HG03442 (cell line): Measurements from ENCODE around the gene LIMS2.

Source experiments
- ATAC-seq: cut with Tn5 transposase; IDR thresholded peaks from one replicate; pipeline ENCODE4 v1.9.1; 2021; ENCODE audit warnings: mild to moderate bottlenecking, moderate library complexity; ENCODE audit not compliant: unreplicated experiment

LIMS2 gene, protein sequence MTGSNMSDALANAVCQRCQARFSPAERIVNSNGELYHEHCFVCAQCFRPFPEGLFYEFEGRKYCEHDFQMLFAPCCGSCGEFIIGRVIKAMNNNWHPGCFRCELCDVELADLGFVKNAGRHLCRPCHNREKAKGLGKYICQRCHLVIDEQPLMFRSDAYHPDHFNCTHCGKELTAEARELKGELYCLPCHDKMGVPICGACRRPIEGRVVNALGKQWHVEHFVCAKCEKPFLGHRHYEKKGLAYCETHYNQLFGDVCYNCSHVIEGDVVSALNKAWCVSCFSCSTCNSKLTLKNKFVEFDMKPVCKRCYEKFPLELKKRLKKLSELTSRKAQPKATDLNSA

DNA sequence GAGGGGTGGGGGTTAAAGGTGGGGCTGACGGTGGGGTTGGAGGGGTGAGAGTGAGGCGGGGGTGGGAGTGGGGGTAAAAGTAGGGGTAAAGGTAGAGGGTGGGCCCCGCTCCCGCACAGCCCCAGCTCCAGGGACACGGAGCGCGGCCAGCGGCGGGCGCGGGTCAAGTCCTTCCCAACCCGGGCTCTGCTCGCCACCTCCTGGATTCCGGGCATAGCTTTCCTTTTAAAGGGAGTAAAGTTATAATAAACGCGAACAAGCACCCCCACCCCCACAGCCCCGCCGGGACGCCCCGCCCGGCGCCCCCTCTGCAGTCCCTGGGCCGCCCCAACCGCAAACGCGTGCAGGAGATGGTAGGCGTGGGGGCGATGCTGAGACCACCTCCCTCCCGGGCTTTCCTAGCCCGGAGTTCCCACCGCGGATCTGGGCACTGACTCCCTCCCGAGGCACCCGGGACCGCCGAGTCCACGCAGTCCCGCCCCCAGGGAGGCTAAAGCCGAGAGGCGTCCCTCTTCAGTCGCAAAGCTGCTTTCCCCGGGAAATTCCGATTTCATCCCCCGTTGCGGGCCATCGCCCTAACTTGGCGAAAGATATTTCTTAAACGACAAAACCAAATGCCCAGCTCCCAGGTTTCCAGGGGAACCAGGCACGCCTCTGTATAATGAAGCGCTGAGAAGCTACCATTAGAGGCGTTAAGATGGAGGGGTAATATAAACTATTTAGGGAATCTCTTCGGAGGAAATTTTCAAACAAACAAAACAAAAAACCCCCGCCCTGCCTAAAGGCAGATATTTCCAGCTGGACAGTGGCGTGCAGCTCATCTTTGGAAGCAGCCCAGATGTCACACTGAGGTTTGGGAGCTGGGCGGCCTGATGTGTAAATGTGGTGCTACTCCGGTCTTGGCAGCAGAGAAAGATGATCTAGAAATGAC is at the start of gene LIMS2:
TSS of gene LIMS2 (minus strand) at position 200 of the 931 bp plus-strand sequence. CDS start 506 bp downstream, outside the sequence.
- ATAC-seq = no peak

DNA sequence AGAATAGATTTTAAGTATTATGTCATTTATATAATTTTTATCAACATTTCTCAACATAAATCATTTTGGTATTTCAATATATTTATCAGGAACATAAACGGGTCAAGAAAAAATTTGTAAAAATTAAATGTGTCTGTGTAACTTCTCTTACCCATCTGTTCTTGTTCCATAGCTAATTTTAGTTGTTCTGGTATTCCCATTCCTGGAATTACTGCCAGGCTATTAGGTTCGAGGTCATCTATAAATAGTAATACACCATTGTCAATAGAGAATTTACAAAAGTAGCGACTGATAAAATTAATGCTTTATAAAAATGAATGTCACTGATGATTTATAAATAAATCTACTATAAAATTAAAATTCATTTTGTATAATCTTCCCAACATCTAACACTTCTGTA is 47.5 kb upstream of the LIMS2 start:
- ATAC-seq = no peak

DNA sequence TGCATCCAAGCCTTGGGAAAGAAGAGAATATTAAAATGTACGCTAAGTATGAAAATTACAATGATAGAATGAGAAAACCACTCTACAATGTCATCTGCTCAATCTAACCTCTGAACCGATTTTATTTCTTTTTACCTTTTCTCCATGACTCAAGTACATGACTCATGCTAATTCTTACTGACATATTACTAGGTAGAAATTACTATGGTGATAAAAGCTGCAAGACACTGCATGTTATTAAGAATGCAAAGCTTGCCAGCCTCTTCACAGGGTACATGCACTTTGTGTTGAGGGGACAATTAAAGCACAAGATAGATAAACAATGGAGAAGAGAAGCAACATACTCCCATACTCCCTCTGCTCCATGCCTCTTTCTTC is 46.6 kb upstream of the LIMS2 start:
- no peak for ATAC-seq

DNA sequence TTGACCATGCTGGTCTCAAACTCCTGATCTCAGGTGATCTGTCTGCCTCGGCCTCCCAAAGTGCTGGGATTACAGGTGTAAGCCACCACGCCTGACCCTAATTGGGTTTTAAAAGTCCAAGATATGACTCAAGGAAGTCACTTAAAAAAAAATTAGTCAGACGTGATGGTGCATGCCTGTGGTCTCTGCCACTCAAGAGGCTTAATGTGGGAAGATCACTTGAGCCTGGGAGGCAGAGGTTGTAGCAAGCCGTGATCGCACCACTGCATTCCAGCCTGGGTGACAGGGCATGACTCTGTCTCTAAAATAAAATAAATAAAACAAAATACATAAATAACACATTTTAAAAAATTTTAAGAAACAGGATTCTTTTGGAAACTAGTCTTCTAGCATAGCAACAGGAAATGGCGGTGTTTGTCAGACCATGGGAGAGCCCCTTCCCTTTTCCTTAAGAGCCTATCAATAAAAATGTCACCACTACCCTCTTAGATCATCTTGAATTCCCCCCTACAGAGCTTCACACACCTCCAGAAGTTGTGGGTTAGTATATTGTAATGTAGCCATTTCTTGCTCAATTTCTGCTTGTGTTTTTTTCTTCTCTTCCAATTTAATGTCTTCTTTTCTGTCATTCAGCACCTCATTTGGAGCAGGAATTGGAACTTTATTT is 46.1 kb upstream of the LIMS2 start:
- no peak for ATAC-seq

DNA sequence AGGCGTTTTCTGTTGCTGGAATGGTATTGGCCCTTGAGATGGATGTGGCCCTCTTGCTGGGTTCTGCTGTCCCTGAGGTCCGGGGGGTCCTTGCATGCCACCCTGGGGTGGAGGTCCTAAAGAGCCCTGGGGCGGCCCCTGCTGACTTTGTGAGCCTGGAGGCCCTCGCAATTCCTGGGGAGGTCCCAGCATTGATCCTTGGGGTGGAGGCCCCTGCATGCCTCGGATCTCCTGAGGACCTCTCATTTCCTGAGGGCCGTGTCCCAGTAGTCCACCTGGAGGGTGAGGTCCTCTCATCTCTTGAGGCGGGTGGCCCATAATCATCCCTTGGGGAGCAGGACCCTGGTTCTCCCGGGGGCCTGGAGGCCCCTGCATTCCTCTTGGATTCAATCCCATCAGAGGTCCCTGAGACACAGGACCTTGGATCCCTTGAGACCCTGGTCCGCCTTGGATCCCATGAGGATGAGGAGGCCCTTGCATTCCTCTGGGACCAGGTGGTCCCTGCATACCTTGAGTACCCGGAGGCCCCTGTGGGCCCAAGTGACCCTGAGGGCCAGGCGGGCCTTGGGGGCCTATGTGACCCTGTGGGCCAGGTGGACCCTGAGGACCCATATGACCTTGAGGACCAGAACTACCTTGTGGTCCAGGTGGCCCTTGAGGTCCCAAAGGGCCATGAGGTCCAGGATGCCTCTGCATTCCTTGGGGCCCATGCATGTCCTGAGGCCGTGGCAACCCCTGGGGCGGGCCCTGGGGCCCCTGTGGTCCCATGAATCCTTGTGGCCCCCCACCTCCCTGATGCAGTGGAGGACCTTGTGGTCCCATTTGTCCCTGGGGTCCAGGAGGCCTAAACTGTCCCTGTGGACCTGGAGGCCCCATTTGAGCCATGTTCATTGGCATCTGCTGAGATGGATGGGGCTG is 44.2 kb upstream of the LIMS2 start:
- ATAC-seq = no peak

DNA sequence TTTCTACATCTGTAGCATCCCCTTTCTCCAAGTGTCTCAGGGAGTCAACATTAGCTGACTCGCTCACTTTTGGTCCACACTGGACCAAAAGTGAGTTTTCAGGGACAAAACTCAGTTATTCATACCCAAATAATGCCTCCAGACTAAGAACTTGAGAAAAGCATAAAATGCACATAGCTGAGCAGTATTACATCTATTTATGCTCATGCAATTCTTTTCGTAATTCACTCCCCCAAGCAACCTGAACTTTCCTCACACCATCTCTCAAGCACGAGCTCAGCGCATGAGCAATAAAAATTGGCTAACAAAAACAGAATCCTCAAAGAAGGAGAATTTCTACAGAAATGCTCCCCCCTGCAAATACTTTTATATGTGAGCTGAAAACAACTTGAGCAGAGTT is 42.9 kb upstream of the LIMS2 start:
- ATAC-seq = no peak

DNA sequence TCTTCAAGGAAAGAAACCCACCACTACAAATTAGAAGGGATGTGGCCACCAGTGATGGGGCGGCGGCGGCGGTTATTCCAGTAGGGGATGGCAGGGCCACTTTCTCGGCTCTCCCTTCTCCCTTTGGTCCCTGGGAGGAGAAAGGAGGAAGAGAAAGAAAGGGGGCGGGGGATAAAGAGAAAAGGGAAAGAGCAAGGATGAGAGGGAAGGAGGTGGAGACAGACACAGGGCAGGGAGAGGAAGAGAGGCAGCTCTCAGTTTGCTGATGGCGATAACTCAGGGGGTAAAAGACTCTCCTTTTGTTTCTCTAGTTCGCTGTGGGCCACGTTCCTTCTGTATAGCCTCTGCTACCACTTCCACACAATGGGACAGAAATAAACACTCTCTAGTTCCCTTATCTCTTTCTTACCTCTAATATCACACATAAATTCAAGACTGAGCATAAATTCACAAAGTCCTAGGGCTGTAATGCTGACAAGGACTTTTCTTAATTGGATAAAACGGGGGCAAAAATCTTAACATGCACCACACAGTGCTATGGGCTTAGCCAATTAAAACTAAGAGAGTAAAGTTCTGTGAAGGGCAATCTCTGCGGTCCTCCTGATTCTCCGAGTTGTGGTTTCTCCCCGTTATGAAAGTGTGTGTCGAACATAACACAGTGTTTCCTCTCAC is 40.6 kb upstream of the LIMS2 start:
- no peak for ATAC-seq

DNA sequence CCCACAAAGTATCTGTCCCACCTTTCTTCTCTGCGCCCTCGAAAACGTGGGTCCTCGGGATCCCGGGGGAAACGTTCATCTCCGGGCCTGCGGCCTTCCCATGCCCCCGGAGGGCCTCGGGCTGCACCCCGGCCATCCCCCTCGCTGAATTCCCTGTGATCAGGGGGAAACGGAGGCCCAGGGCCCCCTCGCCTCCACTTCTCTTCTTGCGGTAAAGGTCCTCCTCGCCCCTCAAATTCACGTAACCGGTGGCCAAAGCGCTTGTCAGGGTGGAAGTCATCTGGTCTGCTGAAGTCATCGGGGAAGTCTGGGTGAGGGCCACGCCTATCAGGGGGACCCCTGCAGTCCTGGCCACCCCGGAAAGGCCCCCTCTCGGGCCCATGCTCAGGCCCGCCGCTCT is 38.2 kb upstream of the LIMS2 start:
- ATAC-seq = no peak

DNA sequence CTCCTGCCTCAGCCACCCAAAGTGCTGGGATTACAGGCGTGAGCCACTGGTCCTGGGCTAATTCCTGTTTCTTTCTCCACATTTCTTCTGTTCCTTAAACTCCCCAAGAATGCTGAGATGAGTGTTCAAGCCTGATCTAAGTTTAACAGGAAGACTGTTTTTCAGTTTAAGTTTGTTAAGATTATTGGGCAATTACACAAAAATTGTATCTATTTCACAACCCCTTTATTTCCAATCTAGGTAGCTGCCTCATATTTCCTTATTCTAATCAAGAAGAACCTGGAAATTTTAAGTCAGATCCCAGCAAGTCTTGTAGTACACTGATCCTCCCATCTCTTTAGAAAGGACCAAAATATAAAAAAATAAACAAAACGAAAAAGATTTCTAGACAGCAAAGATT is 37.7 kb upstream of the LIMS2 start:
- no peak for ATAC-seq

DNA sequence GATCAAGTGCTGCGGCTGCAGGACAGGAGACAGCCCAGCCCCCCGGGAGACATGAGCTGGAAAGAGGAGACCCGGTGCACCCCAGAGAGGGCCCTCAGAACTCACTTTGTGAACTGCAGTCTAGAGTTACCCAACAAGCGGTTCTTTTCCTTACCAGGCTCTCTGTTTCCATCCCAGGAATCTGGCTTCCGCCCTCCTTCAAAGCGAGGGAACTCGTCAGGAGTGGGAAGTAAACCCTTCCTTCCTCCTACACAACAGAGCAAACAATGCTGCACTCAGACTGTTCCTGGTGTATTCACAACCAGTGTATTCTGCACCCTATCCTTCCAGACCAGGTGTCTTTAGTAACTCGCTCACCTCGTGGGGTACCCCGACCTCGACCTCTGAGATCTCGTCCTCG is 34.0 kb upstream of the LIMS2 start:
- ATAC-seq = no peak

DNA sequence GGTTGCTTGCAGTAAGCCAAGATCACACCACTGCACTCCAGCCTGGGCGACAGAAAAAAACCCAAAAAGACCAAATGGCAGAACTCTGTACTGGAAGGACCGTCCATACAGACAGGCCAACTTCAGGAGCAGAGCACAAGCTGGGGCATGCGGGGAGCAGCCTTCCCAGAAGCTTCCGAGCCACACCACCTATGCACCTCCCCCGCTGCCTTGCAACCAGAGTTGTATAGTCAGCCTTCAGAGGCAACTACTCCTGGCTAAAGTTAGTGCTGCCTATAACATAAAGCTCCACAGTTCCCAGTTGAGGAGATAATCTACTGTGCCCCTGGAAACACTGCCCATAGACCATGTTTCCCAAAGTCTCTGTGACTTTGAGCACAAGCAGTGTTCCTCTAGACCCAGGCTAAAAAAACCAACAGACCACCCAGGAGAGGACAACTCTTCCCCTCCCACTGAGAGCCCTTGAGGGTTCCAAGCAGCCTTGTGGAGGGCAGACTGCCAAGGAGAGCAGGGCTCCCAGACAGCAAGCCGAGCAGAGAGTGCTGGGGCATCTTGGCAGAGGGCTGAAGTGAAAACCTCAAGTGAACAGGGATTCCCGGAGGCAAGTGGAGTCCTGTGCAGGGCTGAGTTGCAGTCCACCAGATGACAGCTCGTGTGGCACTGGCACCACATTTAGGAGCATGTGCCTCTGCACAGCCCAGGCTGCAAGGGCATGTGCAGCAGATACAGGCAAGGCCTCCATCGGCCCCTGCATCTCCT is 32.7 kb upstream of the LIMS2 start:
- ATAC-seq = no peak

DNA sequence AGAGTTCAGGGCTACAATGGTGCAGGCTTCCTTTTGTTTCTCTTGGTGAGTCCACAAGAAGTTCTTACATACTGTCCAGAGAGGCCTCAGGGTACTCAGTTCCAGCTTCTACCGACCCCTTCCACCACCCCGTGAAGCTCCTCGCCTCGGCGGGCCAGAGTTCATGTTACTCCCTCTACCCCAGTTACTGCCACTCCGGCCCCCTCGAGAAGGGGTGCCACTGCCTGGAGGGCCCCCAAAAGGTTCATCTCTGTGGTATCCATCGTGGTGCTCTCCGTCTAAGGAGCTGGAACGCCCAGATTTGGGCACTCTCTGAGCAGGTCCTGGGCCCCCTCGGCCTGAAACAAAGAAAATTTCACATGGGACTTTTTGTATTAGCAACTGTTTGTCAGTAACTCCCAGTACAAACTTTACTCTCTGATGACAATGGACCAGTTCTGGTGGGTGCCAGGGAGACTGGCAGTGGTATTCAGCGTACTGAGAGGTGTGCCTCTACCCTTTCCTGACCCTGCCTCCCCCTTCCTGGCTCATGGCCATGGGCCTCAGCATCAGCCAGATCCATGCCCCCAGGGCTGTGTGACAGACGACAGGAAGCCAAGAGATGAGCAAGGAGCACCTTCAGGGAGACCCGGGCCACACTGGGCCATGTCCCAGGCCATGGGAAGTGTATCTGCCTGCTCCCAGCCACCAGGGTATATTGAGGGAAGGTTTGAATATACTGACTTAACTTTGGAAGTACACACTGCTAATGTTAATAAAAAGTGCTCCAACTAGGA is 31.1 kb upstream of the LIMS2 start:
- ATAC-seq = no peak

DNA sequence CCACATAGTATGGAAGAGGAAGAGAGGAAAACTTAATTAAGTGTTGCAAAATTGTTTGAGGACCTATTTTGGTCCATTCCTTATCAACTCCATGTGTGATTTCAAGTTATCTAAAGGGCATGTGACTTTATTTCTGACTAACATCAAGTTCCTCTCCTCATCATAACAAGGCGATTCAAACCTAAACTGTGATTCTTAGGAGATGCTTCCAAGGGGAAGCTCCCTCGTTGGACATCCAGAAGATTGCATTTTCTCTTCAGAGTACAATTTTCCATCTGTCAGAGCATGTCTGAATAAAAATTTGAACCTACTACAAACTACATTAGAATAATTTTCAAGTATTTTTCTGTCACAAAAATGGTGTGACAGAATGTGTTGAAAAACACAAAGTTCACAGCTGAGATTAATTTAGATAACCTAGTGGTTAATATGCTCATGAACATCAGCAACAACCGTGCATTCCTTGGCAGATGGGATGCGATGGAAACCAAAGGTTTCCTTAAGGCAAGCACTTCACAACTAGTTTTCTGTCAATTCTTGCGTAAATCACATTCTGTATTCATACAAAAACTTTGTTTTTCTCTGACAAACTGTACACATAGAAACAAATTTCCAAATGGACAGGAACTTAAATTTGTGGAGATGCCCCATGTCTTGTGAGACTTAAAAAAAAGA is 30.2 kb upstream of the LIMS2 start:
- ATAC-seq = no peak

DNA sequence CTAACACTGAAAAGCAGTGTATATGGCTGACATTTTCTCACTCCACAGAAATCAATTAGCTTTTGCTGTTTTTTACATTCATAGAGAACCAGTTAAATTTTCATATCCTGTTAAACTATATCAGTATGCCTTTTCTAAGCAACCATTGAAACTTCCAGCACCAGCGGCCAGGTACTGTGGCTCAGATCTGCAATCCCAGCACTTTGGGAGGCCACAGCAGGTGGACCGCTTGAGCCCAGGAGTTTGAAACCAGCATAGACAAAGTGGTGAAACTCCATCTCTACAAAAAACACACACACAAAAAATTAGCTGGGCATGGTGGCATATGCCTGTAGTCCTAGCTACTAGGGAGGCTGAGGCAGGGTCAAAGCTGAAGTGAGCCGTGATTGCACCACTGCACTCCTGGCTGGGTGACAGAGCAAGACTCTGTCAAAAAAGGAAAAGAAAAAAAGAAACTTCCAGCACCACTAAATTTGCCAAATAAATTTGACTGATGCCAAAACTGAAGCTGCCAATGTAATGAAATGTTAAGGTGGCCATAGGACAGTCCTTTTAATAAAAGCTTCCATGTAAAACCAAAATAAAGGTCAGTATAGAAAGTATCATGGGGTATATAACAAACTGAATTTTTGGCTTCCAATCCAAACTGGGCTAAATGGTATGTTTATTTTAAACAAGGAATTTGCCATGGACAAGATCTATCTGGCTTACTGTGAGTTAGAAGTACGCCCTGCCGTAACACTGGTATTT is 29.5 kb upstream of the LIMS2 start:
- no peak for ATAC-seq

DNA sequence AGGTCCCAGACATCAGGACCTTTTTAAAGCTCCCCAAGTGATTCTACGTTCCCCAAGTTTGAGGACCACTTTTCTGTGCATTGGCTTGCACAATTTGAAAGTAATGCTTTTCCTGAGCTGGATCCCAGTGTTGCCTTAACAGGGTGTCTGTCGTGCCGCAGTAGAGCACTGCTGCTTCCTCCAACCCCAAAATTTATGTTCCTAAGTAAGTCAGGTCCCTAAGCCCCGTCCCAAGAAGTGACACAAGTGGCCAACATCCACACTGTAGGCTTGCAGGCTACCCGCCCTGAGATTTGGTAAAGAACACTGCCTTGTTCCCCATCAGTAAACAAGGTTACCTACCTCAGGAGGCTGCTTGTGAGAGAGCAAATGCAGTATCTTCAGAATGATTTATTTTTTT is 28.0 kb upstream of the LIMS2 start:
- no peak for ATAC-seq

DNA sequence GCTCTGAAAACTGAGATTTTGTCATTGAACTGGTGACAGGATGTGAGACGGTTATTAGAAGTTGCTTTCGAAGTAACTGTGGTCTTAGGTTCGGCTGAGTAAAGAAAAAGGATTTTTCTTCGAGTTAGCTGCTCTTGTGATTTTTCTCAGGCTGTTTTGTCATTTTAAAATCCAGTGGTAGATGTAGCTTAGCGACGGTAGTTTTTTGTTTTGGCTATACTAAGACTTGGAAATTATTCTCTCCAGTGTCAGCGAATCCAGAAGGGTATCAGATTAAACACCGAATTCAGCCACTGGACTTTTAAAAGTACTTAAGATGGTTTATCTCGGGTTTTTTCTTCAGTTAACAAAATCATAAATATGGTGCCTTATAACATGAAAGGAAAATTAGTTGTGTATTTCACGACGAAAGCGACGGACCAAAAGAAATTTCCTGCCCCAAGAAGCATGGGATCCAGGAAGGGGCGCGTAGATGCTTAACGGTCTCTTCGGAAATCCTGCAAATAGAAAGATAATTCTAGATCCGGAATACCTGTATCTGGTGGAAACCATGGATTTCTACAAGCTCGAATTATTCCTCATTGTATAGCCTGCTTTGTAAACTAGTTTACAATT is 27.2 kb upstream of the LIMS2 start:
- ATAC-seq = no peak
